HG02759 (cell line): ENCODE results near the gene TRMO.

Source experiments
- ATAC-seq: cut with Tn5 transposase; IDR thresholded peaks from one replicate; pipeline ENCODE4 v1.9.1; 2021; ENCODE audit warnings: mild to moderate bottlenecking, moderate library complexity; ENCODE audit not compliant: unreplicated experiment

TRMO gene

DNA sequence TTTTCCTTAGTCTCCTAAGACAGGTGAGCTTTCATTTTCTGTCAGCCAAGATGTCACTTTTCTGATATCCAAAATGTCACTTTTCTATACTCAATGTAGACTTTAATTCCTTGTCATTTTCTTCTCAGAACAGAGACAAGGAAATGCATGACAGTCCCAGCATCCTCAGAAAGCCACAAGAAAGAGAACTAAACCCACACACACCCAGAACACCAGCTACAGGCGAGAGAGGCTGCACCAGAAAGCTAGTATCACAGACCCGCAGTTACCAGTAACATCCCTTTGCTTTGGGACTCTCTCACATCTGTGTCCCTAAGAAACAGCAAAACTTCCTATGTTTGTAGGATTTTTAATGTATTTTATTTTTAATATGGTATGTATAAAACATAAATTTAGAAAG lies 17.1 kb downstream of the TRMO start:
- no peak for ATAC-seq

GRCh38 chr9:97904725-97905124 lies 17.6 kb downstream of the TRMO start:
- ATAC-seq: no peak

GRCh38 chr9:97903177-97903576 lies 19.1 kb downstream of the TRMO start:
- no peak for ATAC-seq

- no peak for ATAC-seq
Measured at GRCh38 chr9:97900738-97901565, 21.3 kb downstream of the TRMO start.

DNA sequence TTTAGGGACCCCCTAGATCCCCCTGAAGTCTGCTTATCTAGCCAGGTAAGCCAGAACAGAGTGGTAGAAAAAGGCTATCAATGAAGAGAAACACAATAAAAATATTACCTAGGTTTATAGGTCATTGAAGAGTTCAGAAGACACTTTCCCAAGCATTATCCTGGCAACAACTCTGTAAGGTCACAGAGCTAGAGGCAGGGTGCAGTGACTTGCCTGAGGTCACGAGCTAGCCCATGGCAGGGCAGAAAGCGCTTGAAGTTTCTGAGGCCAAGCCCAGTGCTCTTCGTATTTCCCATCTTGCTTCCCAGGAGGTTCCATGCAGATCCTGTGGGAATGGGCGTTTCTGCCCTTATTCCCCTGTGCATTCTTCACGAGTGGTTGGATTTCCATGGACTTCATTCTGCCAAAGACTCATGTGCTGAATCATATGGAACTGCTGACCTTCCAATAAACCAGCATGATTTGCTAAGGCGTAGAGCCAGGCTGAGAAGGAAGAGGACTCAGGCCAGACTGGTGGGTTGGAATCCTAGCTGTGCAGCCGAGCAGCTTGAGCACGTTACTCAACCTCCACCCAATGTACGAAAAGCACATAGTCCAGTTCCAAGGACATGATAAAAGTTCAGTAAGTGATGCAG lies 22.1 kb downstream of the TRMO start:
- ATAC-seq: no peak

DNA sequence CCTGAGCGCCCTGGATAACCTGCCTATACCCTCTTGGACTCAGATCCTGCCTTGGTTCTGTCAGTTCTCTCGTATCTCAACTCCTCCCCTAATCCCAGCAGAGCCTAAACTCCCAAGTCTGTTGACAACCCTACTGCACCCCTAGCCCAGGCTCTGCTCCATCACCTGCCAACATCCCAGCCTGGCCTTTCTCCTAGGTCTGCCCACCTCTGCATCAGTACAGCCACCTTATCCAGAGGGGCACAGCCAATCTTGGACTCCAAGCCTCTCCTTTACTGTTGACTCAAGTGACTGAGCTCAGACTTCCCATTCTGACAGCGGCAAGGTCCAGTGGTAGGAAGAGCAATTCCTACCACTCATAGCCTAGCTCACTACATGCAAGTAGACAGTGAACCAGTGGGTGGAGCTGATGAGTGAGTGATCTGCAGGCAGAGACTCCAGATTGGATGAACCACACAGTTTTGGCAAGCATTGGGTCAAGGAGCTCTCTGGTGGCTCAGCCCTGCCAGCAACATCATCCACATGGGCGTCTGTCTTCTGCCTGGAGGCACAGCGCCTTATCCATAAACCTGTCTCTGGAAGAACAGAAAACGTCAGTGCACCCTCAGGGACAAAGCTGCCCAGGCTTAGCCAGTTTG lies 26.5 kb downstream of the TRMO start:
- ATAC-seq: no peak

DNA sequence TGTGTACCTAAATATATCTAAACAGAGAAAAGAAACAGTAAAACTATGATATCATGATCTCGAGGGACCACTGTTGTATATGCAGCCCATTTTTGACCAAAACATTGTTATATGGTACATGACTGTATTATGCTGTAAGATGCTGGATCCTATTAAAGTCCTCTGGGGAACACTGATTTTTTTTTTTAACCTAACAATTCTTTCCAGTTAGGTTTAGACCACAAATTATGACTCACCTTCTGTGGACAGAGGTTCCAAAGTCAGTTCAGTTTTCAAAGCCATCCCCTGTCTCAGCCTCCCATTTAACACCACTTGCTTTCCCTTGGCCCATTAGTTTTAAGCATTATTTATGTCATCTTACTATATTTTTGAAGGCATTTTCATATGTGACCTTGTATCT lies 27.1 kb downstream of the TRMO start:
- ATAC-seq: no peak

GRCh38 chr9:97892421-97892820 lies 29.9 kb downstream of the TRMO start:
- no peak for ATAC-seq

- ATAC-seq: no peak
Measured at GRCh38 chr9:97891736-97892135, 30.6 kb downstream of the TRMO start.

GRCh38 chr9:97889941-97890887 lies 32.1 kb downstream of the TRMO start:
- ATAC-seq: no peak

- no peak for ATAC-seq
Measured at GRCh38 chr9:97880336-97880735, 42.0 kb downstream of the TRMO start.

GRCh38 chr9:97876061-97876460 lies 46.2 kb downstream of the TRMO start:
- ATAC-seq: no peak

- ATAC-seq: no peak
Measured at GRCh38 chr9:97875111-97875510, 47.2 kb downstream of the TRMO start.

DNA sequence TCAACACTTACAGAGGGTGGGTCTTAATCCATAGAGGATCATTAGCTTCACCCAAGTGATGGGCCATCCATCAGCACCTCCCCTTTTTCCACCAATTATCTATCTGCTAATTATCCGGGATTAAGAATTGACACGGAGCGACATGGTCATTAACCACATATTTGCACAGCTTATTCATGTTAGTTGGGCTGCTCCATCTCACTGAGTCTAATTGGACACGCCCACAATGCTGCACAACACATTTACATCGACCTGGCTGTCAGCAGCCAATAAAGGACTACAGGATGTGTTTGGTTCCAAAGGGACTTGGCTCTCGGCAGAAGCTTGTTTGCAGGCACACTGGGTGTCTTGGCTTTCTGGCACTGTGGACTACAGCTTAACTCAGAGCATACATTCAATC lies 47.7 kb downstream of the TRMO start:
- no peak for ATAC-seq

- no peak for ATAC-seq
Measured at GRCh38 chr9:97873882-97874281, 48.4 kb downstream of the TRMO start.

- no peak for ATAC-seq
Measured at GRCh38 chr9:97873425-97873824, 48.9 kb downstream of the TRMO start.

GRCh38 chr9:97868859-97869258 lies 53.4 kb downstream of the TRMO start:
- no peak for ATAC-seq

DNA sequence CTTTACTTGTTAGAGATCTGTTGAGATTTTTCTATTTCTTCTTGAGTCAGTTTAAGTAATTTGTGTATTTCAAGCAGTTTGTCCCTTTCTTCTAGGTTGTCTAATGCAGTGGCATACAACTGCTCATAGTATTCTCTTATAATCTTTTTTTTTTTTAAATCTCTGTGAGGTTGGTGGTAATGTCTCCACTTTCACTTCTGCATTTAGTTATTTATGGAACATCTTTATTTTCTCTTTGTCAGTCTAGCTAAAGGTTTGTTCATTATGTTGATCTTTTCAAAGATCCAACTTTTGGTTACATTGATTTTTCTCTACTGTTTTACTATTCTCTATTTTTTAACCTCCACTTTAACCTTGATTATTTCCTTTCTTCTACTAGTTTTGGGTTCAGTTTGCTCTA lies 55.5 kb downstream of the TRMO start:
- no peak for ATAC-seq

GRCh38 chr9:97866300-97866699 lies 56.0 kb downstream of the TRMO start:
- ATAC-seq: no peak

DNA sequence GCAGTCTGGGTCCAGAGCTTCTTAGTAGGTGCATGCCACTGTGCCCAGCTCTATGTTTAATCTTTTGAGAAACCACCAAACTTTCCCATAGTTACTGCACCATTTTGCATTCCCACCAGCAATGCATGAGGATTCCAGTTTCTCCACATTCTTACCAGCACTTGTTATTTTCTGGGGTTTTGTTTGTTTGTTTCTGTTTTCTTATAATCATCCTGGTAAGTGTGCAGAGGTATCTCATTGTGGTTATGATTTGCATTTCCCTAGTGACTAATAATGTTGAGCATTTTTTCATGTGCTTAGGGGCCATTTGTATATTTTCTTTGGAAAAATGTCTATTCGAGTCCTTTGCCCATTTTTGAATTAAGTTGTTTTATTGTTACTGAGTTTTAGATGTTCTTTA lies 57.9 kb downstream of the TRMO start:
- ATAC-seq: no peak

DNA sequence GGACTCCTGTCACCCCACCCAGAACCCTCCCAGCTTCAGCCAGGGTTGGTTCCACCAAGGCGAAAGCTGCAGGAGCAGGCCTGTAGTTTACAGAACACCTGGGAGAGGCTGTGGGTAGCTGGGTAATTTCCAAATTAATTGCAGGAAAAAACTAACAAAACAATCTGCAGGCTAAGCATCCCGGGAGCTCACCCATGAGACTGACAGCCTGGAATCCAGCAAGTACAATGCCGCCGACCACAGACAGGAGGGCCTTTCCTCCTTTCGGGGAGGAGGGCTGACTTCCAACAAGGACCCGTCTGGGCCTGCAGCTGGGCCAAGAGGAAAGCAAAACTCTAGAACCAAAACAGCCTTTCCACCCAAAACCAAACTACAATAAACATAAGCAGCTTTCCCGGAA lies 59.0 kb downstream of the TRMO start:
- ATAC-seq: no peak
